ENCODE measurements around the gene NME7.

The NME7 gene

GRCh38 chr1:169151338-169151837, 216.2 kb downstream of the NME7 start:
- DNase-seq (ENCODE audit: low read depth) = no peak

- DNase-seq (ENCODE audit: low read depth) = no peak
These were observed 216.8 kb downstream of the NME7 start for GRCh38 chr1:169150641-169151337.

GRCh38 chr1:169149555-169150286, 217.9 kb downstream of the NME7 start:
- DNase-seq (ENCODE audit: low read depth) = no peak

GRCh38 chr1:169148472-169149252, 218.9 kb downstream of the NME7 start:
- DNase-seq (ENCODE audit: low read depth) = no peak

GRCh38 chr1:169146576-169147214, 220.9 kb downstream of the NME7 start:
- DNase-seq (ENCODE audit: low read depth) = no peak

- no peak for DNase-seq (ENCODE audit: low read depth)
These were observed 222.5 kb downstream of the NME7 start for GRCh38 chr1:169144941-169145626.

GRCh38 chr1:169143984-169144383, 223.6 kb downstream of the NME7 start:
- no peak for DNase-seq (ENCODE audit: low read depth)

GRCh38 chr1:169143346-169143745, 224.3 kb downstream of the NME7 start:
- no peak for DNase-seq (ENCODE audit: low read depth)

- DNase-seq (ENCODE audit: low read depth) = no peak
These were observed 225.5 kb downstream of the NME7 start for GRCh38 chr1:169142129-169142528.

GRCh38 chr1:169141356-169141755, 226.2 kb downstream of the NME7 start:
- no peak for DNase-seq (ENCODE audit: low read depth)

- no peak for DNase-seq (ENCODE audit: low read depth)
These were observed 228.5 kb downstream of the NME7 start for GRCh38 chr1:169138866-169139670.

GRCh38 chr1:169137357-169137756, 230.2 kb downstream of the NME7 start:
- no peak for DNase-seq (ENCODE audit: low read depth)

- no peak for DNase-seq (ENCODE audit: low read depth)
These were observed 233.6 kb downstream of the NME7 start for GRCh38 chr1:169133801-169134502.

GRCh38 chr1:169133228-169133576, 234.4 kb downstream of the NME7 start:
- DNase-seq (ENCODE audit: low read depth) = no peak

- no peak for DNase-seq (ENCODE audit: low read depth)
These were observed 234.9 kb downstream of the NME7 start for GRCh38 chr1:169132512-169133227.

- DNase-seq (ENCODE audit: low read depth) = no peak
These were observed 236.9 kb downstream of the NME7 start for GRCh38 chr1:169130683-169131082.

GRCh38 chr1:169129109-169129784, 238.3 kb downstream of the NME7 start:
- DNase-seq (ENCODE audit: low read depth) = no peak

- DNase-seq (ENCODE audit: low read depth) = no peak
These were observed 239.0 kb downstream of the NME7 start for GRCh38 chr1:169128562-169128961.

GRCh38 chr1:169127305-169127704, 240.3 kb downstream of the NME7 start:
- no peak for DNase-seq (ENCODE audit: low read depth)

All from HS-27A (cell line).